NCI-H524 (cell line): ENCODE results near the gene MARCHF3.
A peak's percentile ranks its signal among the peaks of the same experiment; 100 is the strongest.

Source experiments
- DNase-seq, 2 experiments: peaks; one replicate each; lab custom pipeline; 2025; lab: John Stamatoyannopoulos, UW

The MARCHF3 gene

GRCh38 chr5:126982926-126983873 is 47.2 kb downstream of the MARCHF3 start:
- no peak for DNase-seq

- DNase-seq = no peak
Observed at GRCh38 chr5:126982202-126982601, 48.2 kb downstream of the MARCHF3 start.

DNA sequence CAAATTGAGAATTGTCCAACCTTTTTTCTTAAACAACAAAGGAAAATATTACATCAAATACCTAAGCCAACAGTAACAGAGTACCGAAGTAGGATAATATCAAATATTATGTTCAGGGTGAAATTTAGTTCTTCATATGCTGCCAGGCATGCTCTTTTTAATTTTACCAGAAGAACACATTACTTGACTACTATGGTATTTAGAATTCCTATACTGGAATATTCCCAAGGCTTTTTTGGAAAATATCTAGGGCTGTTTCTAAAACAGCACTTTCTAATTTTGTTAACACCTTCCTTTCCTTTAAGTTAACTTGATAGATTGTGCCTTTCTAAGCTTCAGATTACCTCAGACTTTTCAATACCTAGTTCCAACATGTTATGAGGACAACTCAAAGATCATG is 48.7 kb downstream of the MARCHF3 start:
- DNase-seq = no peak

DNA sequence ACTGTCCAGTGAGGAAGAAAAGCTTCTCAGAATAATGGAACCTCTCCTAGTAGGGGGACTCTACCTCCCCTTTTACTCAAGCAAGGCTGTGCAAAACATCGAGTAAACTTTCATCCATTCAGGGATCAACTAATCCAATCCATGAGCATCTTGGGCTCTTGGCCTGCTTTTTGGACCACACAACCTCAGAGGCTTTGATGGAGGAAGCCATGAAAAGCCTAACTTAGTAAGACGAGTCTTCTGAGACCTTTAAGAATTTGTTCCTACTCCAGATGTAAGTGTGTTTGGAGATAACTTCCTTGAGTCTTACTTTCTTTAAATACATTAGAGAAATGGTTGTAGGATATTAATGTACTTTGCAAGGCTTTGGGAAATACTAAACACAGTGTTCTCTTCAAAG is 49.1 kb downstream of the MARCHF3 start:
- DNase-seq = no peak

DNA sequence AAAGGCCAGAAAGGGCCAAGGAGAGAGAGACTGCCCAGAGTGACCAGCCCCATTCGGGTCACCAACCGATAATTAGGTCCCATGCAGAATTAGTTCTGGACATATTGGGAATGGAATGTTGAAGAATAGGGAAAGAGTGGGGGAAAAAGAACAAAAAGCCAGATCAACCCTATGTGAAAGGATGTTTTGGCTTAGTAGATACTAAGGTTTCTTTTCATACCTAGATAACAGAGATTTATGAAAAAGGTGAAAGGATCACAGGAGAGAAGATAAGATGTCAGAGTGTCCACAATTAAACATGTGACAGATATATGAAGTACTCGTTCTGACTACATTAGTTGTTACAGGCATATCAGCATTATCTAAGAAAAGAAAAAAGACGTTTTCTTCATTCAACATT is 52.1 kb downstream of the MARCHF3 start:
- DNase-seq = no peak

DNA sequence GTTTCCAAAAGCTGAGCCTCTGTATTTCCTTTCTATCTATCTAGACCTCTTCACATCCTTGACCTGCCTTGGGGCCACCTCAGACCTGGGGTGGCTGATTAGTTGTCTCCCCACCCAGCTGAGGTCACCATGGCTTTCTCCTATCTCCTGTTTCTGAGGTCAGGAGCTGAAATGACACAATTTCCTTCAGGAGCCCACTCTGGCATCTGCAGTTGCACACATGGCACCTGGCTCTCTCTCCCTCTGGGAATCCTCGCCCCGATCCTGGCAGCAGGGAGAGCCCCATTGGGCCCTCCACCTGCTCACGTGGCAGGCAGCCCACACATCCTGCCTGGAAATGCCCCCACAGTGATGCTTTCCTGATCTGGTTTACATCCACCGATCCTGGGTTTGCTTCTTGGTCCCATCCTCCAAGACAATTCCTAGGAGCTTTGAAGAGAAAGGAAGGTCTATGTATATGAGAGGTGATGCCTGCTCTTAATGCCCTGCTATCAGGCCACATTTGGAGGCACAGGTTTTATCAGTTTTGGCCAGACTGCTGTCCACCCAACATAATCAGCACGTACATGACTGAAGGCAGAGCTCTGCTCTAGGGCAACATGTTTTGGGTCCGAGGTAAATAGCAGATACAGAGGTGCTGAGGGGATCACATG is 53.7 kb downstream of the MARCHF3 start:
- DNase-seq = no peak

DNA sequence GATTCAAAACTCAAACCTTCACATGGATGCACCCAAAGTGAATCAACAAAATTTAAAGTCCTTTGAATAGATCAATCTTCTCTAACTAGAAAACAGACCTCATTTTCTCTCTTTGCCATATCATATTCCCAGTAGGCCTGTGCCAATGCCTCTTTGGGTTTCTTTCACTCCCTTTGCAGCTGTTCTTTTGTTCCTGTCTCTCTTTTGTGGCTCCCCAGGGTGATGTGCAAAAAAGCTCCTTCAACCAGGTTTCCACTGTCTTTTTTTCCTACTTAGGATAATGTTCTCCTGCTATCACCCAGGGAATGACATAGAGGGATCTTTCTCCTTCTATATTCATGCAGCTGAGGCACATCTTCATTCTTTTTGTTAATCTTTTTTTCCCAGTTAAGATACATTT is 54.6 kb downstream of the MARCHF3 start:
- DNase-seq = no peak

DNA sequence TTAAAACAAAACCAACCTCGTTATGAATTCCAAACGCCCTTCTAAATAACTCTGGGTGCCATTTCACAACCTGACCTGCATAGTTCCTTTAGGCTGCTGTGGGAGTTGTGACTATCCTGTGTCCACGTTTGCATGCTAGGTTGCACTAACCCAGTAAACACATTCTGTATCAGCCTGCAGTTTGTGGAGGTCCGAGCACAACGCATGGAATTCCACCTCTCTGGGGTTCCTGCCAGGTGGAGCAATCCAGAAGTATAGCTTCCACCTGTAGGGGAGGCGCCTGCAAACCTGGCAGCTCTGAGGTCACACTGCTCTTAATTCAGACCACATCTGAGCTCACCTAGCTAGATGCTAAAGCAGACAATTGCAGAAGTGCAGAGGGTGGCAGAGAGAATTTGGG is 57.2 kb downstream of the MARCHF3 start:
- DNase-seq = no peak

DNA sequence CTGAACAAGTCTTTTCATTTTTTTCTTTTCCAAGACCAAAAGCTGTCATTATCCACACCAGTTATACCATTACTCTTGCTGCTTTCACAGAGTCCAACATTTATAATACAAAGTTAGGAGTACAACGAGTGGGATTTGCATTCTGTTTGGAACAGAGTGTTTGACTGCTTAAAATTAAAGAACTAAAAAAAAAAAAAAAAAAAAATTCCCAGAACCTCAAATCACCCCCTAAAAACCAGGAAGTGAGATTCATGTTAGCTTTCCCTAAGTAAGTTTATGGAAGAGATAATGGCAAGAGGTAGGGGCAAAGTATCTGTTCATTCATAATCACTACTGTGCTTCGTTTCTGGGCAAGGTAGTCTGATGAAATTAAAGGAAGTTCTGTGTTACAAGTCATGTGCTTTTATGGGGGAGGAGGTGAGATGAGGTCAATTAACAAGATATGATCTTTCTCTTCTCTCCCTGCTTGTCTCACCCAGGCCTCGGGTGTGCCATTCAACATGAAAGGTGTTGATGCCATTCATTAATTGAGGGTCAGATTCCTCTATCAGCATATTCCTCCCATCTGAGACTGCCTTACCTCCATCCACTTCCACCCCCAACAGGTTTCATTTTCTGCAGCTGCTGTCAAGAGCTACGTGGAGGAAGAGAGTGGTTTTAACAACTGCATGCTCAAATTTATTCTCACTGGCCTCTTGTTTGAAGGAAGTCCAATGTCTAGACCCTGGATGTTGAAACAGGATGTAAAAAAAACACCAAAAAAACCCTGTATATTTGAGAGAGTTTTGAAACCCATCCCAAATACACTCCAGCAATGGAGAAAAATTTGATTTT is 58.1 kb downstream of the MARCHF3 start:
- DNase-seq = no peak

DNA sequence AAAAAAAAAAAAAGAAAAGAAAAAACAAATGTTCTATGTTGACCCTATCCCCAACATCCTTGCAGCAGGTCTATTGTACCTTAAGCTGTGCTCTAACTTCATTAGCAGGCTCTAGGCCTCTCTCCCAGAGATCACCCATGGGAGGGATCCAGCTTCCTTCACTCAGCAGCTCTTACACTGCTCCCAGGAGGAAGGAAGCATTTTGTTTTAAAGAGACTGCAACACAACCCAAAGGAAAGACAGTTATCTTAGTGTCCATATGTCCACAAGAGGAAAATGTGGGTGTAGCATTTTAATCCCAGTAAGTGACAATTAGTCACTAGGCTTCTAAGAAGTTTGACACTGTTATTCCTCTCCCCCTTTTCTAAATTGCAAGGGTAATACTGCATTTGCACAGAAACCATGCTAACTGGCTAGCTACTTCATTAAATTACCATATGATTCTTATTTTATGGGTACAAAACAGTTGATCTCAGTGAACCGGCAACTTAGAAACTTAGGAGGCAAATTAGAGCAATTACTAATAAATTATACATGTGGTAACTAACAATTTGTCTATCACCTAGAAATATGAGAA is 58.8 kb downstream of the MARCHF3 start:
- DNase-seq = peak in 1 of 2 experiments; percentile 44

GRCh38 chr5:126970517-126971017 is 59.8 kb downstream of the MARCHF3 start:
- DNase-seq = no peak

DNA sequence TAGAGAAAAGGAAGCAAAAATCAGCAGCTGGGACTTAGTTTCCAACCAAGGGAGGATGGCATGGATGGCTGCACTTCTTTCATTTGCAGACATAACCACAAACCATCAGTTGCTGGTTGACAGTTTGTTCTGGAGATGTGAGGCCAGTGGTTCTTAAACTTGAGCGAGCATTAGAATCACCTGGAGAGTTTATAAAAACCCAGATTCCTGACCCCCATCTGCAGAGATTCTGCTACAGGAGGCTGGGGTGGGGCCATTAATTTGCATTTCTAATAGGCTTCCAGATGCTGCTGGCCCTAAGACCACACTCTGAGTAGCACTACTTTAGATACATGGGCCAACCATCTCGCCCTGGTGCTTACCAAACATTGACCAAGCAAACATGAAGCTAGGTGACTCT is 60.8 kb downstream of the MARCHF3 start:
- no peak for DNase-seq

DNA sequence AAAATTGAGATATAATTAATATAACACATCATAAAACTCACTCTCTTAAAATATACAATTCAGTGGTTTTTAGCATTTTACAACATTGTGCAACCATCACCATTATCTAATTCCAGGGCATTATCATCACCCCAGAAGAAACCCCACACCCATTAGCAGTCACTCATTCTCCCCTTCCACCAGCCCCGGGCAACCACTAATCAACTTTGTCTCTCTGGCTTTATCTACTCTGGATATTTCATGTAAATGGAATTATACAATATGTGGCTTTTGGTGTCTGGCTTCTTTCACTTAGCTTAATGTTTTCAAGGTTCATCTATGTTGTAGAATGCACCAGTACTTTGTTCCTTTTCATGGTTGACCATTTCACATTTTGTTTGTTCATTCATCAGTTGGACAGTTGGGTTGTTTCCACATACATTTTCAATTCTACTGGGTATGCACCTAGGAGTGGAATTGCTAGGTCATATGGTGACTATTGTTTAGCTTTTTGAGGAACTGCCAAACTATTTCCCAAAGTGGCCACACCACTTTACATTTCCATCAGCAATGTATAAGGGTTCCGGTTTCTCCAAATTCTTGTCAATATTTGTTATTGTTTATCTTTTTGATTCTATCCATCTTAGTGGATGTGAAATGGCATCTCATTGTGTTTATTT is 62.4 kb downstream of the MARCHF3 start:
- DNase-seq = no peak

DNA sequence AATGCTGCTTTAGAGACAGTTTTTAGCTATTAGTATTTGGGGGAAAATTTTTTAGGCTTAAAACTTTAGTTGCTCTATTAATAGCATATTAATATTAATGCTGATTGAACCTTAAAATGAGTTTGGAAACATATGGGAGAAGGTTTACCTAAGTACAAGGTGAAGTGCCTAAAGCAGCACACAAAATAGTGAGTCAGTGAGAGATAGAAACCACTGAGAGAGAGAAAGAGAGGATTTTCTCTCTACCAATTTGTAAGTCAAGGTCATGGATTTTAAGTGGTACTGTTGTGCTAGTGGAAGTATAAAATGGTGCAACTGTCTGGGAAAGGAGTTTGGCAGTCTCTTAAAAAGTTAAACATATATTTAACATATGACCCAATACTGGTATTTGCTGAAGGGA is 64.9 kb downstream of the MARCHF3 start:
- no peak for DNase-seq

- no peak for DNase-seq
Observed at GRCh38 chr5:126965061-126965475, 65.3 kb downstream of the MARCHF3 start.

- DNase-seq = no peak
Observed at GRCh38 chr5:126963822-126964375, 66.5 kb downstream of the MARCHF3 start.

DNA sequence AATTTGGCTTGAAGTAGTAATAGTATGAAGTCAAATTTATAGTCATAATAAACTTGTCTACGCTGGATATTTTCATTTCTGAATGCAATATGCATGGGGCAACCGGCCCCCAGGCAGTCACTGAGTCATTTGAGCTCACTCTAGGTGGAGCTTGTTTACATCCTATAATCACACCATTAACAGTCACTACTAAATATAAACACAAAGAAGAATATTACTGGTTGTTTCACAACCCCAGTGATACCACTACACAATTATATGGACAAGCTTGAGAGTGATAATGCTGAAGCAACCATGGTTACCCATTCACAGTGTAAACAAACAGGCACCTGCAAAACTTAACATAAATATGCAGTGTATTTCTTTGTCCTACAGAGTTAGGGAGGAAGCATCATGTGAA is 68.7 kb downstream of the MARCHF3 start:
- no peak for DNase-seq

GRCh38 chr5:126961128-126961527 is 69.2 kb downstream of the MARCHF3 start:
- DNase-seq = no peak

GRCh38 chr5:126959188-126959587 is 71.2 kb downstream of the MARCHF3 start:
- DNase-seq = no peak

- no peak for DNase-seq
Observed at GRCh38 chr5:126956991-126957390, 73.4 kb downstream of the MARCHF3 start.

DNA sequence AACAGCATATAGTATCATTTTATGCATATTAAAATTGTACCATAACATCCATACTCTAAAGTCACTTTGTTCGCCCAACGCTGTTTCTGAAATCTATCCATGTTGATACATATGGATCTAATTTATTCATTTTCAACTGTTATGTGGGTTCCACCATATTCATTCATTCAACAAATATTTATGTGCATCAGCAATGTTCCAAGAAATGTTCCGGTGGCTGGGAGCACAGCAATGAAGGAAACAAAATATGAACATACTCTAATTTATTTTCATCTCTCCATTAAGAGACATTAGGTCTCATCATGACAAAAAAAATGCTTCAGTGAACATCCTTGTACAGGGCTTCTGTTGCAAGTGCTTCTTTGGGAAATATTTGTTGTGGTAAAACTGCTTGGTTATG is 75.4 kb downstream of the MARCHF3 start:
- DNase-seq = no peak
